Fibroblast of skin of right quadriceps (primary cell): Measurements from ENCODE around the gene SRSF10.
A peak's percentile ranks its signal among the peaks of the same experiment; 100 is the strongest.
"Not testable (repeated sequence)": the region's sequence is repeated elsewhere in the genome, so short reads cannot be mapped to it uniquely, and the experiment has no call there.

ENCODE experiments used
- DNase-seq: peaks from one replicate; pipeline ENCODE4 v3.0.0-alpha.2; 2013

The SRSF10 gene

DNA sequence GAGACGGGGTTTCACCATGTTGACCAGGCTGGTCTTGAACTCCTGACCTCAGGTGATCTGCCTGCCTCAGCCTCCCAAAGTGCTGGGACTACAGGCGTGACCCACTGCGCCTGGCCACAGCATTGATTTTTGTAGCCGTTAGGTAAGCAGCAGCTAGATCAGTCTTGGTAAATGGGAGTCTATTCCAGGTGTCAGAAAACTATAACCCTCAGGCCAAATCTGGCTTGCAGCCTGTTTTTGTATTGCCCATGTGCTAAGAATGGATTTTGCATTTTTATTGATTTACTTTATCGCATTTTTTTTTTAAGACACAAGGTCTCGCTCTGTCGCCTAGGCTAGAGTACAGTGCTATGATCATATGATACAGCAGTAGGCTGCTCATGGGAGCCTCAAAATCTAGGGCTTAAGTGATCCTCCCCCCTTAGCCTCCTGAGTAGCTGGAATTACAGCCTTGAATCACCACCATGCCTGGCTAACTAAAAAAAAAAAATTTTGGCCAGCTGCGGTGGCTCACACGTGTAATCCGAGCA lies 16.6 kb upstream of the SRSF10 start:
- no peak for DNase-seq

DNA sequence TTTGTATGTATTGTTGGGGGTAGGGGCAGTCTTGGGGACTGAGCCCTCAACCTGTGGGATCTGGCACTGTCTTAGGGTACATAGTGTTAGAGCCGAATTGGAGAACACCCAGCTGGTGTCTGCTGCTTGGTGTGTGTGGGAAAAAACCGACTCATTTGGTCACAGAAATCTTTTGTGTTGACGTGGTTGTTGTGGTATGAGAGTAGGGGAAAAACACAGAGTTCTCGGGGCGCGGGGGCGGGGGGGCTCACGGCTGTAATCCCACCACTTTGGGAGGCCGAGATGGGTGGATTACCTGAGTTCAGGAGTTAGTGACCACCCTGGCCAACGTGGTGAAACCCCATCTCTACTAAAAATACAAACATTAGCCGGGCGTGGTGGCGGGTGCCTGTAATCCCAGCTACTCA lies 15.3 kb upstream of the SRSF10 start:
- no peak for DNase-seq

- not testable (repeated sequence) for DNase-seq
Measured at GRCh38 chr1:23992011-23992410, 11.9 kb upstream of the SRSF10 start.

GRCh38 chr1:23989263-23989662 lies 9.1 kb upstream of the SRSF10 start:
- DNase-seq, result no peak

DNA sequence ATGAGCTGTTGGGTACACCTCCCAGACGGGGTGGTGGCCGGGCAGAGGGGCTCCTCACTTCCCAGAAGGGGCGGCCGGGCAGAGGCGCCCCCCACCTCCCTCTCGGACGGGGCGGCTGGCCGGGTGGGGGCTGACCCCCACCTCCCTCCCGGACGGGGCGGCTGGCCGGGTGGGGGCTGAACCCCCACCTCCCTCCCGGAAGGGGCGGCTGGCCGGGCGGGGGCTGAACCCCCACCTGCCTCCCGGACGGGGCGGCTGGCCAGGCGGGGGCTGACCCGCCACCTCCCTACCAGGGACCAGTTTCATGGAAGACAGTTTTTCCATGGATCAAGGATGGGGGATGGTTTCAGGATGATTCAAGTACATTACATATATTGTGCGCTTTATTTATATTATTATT lies 6.9 kb upstream of the SRSF10 start:
- DNase-seq, result not testable (repeated sequence)

- DNase-seq, result peak; percentile 89
Measured at GRCh38 chr1:23984417-23985186, 4.5 kb upstream of the SRSF10 start.

- DNase-seq, result peak; percentile 65
Measured at GRCh38 chr1:23980728-23981070, 572 bp upstream of the SRSF10 start.

DNA sequence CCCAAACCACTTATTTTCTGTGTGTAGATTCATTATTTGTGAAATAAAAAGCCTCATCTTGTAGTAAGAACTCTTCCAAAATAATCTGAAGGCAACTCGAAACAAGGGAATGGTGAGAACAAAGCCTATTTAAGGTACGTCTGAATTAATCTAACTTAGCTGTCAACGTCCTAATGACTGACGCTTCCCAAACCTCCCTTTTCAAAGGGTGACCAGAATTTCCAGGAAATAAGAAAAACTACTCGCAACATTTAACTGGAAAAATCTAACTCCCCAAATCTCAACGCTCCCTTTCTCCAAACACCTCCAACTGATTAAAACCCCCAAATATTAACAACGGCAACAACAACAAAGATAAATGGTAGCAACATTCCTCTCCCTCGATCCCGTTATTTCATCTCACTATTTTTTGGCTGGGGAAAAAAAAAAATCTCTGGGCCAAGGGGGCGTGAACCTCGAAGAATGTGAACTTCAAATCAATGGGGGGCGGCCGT lies 693 bp downstream of the SRSF10 start:
- DNase-seq, result no peak

DNA sequence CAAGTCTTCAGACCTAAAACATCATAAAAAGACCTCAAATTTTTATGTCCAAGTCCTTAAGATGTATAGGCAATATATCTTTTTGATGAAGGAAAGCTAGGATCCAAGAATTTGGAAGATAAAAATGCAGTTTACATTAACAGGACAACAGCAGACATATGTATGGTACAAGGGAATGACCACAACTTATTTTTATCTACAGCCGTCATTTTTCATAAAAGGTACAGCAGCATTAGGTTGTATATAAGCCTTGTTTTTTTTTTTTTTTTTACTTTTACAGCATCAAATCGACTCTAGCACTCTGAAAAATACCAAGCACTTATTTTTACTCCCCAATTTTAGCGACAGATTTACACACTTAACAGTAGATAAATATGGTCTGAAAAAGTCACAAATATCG lies 1.3 kb downstream of the SRSF10 start:
- no peak for DNase-seq

GRCh38 chr1:23977854-23978191 lies 2.3 kb downstream of the SRSF10 start:
- DNase-seq, result no peak

DNA sequence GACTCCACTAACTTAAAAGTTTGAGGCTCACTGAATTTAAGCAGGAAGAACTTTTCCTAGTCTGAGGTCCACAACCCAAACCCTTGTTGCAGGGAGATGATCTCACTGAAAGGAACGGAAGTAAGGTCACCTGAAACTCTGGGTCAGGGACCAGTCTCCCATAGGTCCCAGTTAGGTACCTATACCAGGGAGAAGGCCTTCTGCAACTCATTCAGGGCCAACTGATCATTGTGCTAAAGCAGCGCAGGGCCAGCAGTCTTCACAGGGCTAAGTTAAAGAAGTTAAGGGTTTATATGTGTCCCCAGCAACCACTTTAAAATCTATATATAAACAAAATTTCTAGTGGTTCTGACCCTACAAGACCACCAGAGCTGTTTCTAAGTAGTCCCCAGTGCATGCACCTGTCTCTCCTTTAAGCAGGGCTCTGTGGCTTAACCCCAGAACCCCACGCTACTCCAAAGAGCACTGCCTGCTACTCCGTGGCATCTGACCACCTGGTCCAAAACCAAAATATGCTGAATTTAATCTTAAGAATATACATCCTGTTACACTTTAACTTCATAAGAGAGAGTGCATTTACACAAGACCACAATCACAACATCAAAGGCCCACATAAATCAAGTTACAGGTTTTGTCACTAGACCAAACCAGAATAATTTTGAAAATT lies 2.8 kb downstream of the SRSF10 start:
- DNase-seq, result no peak

DNA sequence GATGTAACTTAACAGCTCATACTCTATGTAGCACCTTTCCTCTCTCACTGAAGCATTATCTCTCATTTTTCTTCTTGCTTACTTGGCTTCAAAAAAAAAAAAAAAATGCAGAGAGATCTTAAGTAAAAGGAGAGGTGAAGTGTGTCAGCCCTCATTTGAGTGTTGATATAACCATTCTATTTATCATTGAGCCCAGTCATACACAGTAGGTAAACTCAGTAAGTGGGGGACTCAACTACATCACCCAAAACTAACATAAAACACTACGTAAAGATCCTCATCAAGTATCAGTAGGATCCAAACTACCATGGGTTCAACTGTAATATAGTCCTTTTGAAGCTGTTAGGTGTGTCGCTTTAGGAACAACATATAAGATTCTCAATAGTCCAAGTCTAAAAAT lies 12.3 kb downstream of the SRSF10 start:
- DNase-seq, result no peak

DNA sequence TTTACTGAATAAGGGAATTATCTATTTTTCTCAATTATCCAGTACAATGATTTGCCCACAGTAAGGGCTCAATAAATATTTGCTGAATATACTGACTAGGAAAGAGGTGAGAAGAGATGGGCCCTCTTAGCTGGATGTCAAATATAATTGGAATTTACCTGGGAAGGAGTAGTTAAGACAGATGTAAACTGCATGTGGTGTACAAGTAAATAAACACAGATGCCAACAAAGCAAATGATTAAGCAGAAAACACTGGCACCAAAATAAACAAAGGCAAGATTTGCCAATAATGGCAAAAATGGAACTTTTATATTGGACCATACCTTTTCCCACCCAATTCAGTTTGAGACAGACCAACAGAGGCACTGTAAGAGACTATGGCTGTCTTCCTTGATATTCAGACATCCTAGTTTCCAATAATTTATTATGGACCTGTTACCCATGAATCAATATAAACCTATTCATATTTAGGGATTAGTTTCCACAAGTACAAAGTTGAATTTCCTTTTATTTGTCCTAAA lies 13.1 kb downstream of the SRSF10 start:
- no peak for DNase-seq

GRCh38 chr1:23964790-23965740 lies 15.1 kb downstream of the SRSF10 start:
- DNase-seq, result no peak

DNA sequence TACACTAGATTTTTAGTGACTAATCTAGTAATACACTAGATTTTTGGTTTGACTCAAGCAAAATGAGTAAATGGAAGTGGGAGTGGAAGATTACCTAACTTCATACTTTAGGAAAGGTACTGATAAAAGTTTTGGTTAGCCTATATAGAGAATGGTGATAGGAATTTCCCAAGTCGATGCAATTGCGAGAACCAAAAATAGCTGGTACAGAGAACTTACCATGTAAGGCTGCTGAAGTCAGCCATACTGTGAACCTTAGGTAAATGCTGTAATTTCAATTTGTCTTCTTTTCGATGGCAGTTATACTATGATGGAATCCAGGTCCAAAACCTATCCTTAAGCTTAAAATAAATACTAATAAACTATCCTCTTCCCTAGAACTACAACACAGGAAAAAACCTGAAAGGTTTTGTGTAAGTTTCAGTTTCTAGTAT lies 15.9 kb downstream of the SRSF10 start:
- no peak for DNase-seq

GRCh38 chr1:23963617-23964234 lies 16.4 kb downstream of the SRSF10 start:
- no peak for DNase-seq

DNA sequence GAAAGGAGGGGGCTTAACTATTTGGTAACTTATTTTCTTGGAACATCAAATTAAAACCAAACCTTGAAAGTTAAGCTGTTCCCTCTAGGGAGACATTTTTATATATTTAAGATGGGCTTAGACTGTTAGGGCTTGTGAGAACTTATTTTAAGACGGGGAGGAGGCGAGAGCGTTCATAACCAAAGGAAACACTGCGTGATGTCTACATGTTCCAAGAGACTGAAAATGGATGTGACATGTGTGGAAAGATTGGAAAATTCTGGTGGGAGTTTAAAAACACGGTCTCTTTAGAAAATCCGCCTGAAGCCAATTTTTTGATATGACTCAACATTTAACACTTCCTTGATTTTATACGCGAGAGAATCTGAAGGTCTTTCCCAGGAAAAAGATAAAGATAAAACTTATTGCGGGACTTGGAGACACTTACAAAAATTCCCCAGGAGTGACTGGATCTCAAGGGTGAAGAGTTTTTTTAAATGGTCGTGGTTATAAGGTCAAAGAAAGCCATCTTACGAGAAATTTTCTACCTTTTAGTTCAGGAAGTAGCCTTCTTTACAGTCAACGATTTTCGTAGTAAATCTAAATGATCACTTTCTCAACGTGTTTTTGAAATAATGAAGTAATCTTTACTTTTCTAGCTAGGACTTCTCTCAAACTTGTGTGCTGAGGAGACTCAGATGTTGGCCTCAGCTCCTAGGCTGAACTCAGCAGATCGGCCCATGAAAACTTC lies 19.7 kb downstream of the SRSF10 start:
- DNase-seq, result peak; percentile 19

GRCh38 chr1:23959461-23960290 lies 20.5 kb downstream of the SRSF10 start, which contains the start of gene PNRC2:
TSS of gene PNRC2 (plus strand) at chr1:23959828. CDS start at chr1:23961458, 1,630 bp downstream.
- DNase-seq, result peak; percentile 96

GRCh38 chr1:23958810-23959460 lies 21.2 kb downstream of the SRSF10 start:
- DNase-seq, result peak; percentile 93
